Retinal pigment epithelial cell (primary cell): Measurements from ENCODE around the gene RASAL2.
"Not testable (repeated sequence)": the region's sequence is repeated elsewhere in the genome, so short reads cannot be mapped to it uniquely, and the experiment has no call there.

Source experiments
- DNase-seq: peaks from one replicate; pipeline ENCODE4 v3.0.0-alpha.2; 2010; ENCODE audit warnings: low read depth
- H3K4me3 ChIP-seq: 2 replicates; pipeline ENCODE4 v1.5.1; 2011; ENCODE audit warnings: mild to moderate bottlenecking, low read length, control low read depth, moderate library complexity
- TF ChIP-seq, protein P1 (sequence below): conservative IDR thresholded peaks from 2 replicates; pipeline ENCODE4 v1.5.1; 2011; ENCODE audit warnings: low read depth, low read length, control low read depth, inconsistent platforms

The RASAL2 gene

DNA sequence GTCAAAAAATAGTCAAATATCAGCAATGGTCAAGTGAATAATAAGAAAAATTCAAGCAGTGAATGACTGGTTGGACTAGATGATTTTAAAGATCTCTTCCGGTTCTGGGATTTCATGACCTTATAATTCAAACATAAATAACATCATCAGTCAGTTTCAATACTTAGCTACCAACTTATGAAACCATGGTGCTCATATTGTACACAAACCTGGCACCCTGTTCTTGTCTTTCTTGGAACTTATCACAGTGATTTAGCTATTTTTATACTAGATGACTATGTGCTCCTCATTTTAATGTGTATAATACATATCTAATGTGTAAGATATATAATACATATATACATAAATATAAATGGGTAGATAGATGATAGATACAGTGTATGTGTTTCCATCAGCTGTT, 245.9 kb downstream of the RASAL2 start:
- H3K4me3 ChIP-seq, result no peak overlapping the region
- TF ChIP-seq, protein P1, sequence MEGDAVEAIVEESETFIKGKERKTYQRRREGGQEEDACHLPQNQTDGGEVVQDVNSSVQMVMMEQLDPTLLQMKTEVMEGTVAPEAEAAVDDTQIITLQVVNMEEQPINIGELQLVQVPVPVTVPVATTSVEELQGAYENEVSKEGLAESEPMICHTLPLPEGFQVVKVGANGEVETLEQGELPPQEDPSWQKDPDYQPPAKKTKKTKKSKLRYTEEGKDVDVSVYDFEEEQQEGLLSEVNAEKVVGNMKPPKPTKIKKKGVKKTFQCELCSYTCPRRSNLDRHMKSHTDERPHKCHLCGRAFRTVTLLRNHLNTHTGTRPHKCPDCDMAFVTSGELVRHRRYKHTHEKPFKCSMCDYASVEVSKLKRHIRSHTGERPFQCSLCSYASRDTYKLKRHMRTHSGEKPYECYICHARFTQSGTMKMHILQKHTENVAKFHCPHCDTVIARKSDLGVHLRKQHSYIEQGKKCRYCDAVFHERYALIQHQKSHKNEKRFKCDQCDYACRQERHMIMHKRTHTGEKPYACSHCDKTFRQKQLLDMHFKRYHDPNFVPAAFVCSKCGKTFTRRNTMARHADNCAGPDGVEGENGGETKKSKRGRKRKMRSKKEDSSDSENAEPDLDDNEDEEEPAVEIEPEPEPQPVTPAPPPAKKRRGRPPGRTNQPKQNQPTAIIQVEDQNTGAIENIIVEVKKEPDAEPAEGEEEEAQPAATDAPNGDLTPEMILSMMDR, result no peak

DNA sequence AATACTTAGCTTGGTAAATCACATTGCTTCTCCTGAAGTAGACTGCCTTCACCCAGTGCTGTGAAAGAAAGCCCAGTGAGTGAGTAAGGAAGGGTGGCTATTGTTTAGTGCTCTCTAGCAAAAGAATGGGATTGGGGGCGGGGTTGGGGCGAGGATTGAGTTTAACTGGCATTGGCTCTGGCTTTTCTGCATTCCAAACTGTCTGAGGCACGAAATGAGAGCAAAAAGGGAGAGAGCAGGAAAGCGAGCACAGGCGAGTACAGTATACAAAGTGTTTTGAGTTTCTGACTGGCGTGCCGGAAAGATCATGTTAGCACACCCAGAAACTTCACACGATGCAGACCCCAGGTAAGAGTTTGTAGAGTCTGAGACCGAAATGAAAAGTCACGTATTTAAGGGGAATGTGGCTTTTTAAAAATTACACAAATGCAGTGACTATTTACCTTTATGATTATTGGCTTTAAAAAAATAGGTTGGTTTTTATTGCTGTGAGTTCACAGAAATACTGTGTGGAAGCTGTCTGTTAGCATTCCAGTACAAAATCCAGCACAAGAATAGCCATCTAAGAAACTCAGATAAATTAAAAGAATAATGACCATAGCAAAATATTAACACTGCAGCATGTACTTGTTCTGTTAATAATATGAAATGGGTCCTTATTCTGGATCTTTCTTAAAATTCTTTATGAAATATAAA, 247.5 kb downstream of the RASAL2 start:
- H3K4me3 ChIP-seq, result peak overlapping the region; percentile 48
- peak; percentile 74 for DNase-seq

More for the DNA sequence above, 245.9 kb downstream of the RASAL2 start:
- no peak for DNase-seq

DNA sequence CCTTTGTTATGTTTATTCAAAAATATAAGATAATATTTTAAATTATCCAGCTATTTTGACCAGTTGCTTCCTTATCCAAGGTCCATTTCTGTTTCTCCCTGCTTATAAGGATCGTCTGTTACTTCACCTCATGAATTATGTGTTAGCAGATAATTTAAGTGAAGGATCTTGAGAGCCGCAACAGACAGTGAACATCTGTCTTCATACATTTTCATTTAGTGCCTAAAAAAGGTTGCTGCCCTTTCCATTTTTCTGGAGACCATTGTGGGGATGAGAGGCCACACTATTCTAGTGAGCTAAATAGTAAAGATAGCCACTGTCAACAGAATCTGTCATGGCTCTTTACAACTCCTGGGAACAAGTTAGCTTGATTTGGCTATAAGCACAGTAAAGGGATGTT, 248.8 kb downstream of the RASAL2 start:
- no peak for DNase-seq
- TF ChIP-seq, protein P1, result no peak
- H3K4me3 ChIP-seq, result no peak overlapping the region

More for the DNA sequence above, 247.5 kb downstream of the RASAL2 start:
- TF ChIP-seq, protein P1, result no peak

DNA sequence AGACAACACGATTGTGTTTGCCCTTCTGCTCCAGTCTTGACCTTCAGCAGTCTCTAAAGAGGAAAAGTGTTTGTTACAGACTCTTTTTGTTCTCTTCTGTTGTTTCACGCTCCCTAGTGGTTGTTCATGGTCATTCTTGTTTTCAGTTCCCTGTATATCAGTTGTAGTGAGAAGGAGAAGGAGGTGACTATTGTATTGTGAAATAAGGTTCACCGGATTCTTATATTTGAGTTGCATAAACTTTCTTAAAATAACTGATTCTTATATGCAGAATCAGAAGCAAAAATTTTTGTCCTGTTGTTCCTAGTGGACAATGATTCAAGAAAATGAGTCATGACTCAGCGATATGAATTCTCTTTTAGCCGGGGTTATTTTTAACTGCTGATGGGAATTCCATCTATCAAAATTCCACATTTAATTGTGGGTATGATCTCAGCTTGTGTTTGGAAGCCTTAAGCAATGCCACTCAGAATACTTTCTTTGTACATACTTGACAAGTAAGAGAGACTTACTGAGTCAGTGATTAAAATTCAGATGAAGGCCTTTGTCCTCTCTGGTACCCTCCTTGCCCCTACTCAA, 250.7 kb downstream of the RASAL2 start:
- TF ChIP-seq, protein P1, result peak; percentile 58
- peak; percentile 75 for DNase-seq
- peak overlapping the region; percentile 4 for H3K4me3 ChIP-seq

DNA sequence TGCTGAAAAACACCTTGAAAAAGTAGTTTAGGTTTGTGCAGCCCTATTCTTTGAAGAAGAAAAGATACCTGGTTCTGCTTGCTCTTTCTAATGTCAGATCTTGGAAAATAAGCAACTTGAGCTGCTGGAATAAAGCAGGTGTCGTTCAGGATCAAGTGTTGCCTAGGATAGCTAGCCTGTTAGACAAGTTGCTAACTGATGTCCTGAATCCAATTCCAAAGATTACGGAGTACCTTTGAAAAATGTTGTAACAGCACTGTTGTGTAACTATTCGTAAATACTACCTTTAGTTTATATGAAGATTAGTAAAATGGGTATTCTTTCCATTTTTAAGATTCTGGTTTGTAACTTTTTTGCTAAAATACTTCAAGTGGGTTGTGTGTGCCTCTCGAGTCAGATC, 251.3 kb downstream of the RASAL2 start:
- TF ChIP-seq, protein P1, result no peak
- H3K4me3 ChIP-seq, result no peak overlapping the region
- DNase-seq, result no peak

DNA sequence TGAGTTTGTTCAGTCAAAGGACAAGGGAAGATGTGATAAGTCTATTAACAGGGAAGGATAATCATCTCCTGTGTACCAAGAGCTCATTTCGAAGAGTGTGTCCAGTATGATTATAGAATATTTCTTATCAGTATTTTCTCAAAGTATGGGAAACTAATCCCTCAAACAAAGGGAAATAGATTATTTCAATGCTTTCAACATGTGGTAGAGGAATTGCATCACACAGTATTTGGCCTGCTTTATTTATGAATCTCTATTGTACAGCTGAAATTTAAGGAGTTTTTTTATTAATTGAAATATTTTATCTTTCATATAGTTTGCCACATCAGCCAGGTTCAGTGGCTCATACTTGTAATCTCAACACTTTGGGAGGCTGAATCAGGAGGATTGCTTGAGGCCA, 251.9 kb downstream of the RASAL2 start:
- H3K4me3 ChIP-seq, result no peak overlapping the region
- TF ChIP-seq, protein P1, result no peak
- DNase-seq, result no peak

DNA sequence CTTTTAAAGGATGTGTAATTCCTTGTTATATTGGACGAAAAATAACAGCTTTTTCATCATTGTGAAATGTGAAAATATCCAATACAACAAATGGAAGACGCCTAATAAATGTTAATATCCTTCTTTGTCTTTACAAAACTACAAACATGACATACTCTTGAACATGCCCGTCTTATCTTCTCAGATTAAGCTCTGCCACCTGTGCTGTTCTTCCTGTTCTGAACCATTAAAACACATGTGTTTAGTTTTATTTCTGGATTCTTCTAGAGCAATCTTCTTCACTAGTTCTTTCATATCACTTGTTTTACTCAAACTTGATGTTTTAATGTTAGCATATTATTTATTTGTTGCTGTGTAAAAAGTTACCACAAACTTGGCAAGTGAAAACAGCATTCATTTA, 255.9 kb downstream of the RASAL2 start:
- TF ChIP-seq, protein P1, result no peak
- DNase-seq, result no peak
- H3K4me3 ChIP-seq, result no peak overlapping the region

DNA sequence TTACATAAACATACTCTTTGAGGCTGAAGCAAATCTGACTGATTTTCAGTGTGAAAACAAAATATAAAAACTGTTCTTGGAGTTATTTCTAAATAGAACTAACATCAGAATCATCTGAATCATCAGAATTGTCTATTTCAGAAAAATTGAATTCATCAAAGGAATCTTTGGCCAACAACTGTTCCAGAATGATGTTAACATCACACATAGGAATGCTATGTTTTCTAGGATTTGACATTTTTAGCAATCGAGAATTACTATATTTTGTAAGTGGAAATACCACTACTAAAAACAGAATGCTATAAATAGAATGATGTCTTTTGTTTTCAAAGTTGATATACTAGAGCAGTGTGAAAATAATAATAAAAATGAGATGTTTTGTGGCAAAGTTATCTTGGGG, 258.0 kb downstream of the RASAL2 start:
- H3K4me3 ChIP-seq, DNase-seq: not testable (repeated sequence)
